GM12892 (cell line): ENCODE measurements around the gene IL22RA1.

ENCODE experiments used
- DNase-seq: peaks from one replicate; pipeline ENCODE4 v3.0.0; 2011; ENCODE audit not compliant: insufficient read length
- FAIRE-seq: peaks from 2 replicates; lab custom pipeline; 2011; peaks lifted over from hg19 to GRCh38; lab: Jason Lieb, UNC
- POLR2A ChIP-seq: IDR thresholded peaks from 2 replicates; pipeline ENCODE4 v1.6.1; 2011; ENCODE audit warnings: low read depth, low read length, control low read depth
- POLR2AphosphoS5 ChIP-seq: IDR thresholded peaks from 2 replicates; pipeline ENCODE4 v1.6.1; 2011; ENCODE audit warnings: low read depth, low read length, control low read depth
- TAF1 ChIP-seq: IDR thresholded peaks from 2 replicates; pipeline ENCODE4 v1.6.1; 2011; ENCODE audit warnings: low read depth, mild to moderate bottlenecking, control low read depth, low read length, borderline replicate concordance

The IL22RA1 gene

DNA sequence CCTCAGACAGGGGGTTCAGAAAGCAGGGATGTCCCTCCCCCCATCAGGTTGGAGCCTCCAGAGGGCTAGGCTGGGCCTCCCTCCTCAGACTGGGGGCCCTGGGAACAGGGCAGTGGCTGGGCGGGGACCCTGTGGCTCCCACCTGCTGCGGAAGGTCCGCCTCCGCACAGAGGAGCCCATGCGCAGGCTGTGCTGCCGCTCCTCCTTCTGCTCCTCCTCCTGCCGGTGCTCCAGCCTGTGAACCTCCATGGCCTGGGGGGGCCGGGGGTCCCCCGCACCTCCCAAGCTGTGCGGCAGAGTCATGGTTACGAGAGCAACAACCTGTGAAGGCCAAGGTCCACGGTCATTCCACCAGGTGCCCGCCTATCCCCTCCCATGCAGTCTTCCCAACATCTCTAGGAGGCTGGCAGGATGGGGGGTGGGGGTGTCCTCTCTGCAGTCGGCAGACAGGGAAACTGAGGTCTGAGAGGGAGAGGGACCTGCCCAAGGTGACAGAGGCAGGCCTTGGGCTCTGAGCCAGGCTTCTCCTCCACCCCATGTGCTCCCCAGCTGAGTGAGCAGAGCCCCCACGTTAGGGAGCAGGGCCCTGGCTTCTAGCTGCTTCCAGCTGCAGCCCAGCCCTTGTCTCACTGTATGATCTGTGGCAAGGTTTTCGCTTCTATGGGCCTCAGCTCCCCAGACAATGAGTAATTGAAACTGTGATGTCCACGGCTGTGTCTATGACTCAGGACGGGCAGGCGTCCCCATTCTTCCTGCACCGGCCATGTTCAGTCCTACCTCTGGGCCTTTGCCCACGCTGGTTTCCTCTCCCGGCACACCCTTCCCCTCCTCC is 34.4 kb downstream of the IL22RA1 start:
- no peak for FAIRE-seq
- no peak for DNase-seq
- TF ChIP-seq POLR2A = no peak
- no peak for TF ChIP-seq TAF1
- TF ChIP-seq POLR2AphosphoS5 = no peak

DNA sequence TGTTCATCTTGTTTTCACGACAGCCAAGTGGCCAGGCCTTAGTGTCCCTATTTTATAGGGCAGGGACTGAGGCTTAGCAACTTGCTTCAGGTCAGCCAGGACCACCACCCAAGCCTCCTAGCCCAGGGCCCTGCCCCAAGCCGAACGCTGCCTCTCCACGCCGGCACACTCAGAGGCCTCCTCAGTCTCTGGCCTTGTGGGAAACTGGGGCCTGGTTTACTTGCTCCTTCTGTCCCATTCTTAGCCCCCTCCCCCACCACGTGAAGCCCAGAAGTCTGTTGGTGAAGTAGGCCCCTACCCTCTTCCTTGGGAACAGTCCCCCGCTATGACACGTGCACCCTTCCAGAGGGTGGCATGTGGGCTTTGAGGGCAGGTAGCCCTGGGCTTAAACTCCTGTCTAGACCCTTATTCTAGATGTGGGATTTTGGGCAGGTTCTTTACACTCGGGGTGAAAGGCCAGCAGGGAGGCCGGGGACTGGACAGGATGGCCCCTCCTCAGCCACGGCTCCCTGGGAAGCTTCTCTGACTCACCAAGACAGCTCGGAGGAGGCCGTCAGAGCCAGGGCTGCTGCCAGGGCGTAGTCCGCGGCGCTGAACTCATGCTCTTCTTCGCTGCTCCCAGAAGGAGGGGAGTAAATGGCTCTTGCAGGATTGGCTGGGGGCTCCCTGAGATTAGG is 35.3 kb downstream of the IL22RA1 start:
- FAIRE-seq (no peak), DNase-seq (no peak)
- TF ChIP-seq POLR2A = no peak
- TF ChIP-seq POLR2AphosphoS5 = no peak
- no peak for TF ChIP-seq TAF1

DNA sequence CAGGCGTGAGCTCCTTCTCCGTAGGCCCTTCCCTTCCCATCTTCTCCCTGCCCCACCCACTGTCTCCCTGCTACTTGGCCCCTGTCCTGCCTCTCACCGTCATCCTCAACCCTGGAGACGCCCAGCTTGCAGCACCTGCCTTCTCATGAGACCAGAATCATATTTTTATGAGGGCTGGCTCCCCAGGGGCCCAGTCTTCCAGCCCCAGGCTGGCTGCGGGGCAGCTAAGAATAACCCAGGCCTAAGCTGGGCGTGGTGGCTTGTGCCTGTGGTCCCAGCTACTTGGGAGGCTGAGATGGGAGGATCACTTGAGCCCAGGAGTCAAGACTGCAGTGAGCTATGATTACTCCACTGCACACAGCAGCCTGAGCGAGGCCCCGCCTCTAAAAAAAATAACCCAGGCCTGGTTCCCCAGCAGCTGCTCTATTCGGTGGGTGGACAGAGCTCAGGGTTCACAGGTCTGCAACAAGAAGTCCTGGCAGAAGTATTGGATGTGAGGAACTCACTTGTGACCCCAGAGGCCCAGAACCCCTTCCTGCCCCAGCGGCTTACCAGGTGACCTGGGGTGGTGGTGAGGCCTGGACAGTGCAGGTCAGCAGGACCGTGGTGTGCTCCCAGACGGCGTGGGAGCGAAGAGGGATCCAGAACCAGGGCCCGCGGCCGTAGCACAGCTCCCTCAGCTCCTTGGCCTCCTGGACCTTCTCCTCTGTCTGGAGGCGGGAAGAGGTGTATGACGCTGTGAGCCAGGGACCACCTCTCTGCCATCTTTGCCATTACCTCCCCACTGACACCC is 37.4 kb downstream of the IL22RA1 start:
- no peak for DNase-seq
- no peak for FAIRE-seq
- TF ChIP-seq POLR2AphosphoS5 (no peak), POLR2A (no peak), TAF1 (no peak)

- FAIRE-seq (no peak), DNase-seq (no peak)
Observed at GRCh38 chr1:24104854-24105253, 38.1 kb downstream of the IL22RA1 start.

GRCh38 chr1:24103879-24104278 is 39.1 kb downstream of the IL22RA1 start:
- TF ChIP-seq TAF1 = no peak
- TF ChIP-seq POLR2AphosphoS5 = no peak
- no peak for TF ChIP-seq POLR2A
- FAIRE-seq (no peak), DNase-seq (no peak)

More at GRCh38 chr1:24104854-24105253, 38.1 kb downstream of the IL22RA1 start:
- TF ChIP-seq TAF1 (no peak), POLR2AphosphoS5 (no peak), POLR2A (no peak)

DNA sequence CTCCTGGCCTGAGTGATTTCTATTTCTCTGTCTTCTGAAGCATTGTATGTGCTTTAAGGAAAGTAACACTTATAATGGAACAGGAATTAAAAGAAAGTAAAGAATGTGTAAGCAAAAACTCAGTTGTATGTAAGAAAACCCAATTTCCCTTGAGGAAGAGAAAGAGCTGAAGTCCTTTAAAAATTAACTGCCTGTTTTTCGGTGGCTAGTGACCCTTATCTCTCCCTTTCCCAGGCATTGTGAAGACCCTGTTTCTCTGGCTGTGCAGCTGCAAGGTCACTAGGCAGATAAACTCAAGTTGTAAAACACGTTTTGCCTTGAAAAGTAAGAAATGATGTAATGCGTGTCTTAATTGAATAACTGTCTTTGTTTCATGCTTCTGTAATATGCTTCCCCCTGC is 39.5 kb downstream of the IL22RA1 start:
- no peak for TF ChIP-seq TAF1
- TF ChIP-seq POLR2A = no peak
- TF ChIP-seq POLR2AphosphoS5 = no peak
- FAIRE-seq (no peak), DNase-seq (no peak)

GRCh38 chr1:24102961-24103360 is 40.0 kb downstream of the IL22RA1 start:
- FAIRE-seq = no peak
- no peak for TF ChIP-seq TAF1
- TF ChIP-seq POLR2A = no peak
- no peak for TF ChIP-seq POLR2AphosphoS5
- DNase-seq = no peak

DNA sequence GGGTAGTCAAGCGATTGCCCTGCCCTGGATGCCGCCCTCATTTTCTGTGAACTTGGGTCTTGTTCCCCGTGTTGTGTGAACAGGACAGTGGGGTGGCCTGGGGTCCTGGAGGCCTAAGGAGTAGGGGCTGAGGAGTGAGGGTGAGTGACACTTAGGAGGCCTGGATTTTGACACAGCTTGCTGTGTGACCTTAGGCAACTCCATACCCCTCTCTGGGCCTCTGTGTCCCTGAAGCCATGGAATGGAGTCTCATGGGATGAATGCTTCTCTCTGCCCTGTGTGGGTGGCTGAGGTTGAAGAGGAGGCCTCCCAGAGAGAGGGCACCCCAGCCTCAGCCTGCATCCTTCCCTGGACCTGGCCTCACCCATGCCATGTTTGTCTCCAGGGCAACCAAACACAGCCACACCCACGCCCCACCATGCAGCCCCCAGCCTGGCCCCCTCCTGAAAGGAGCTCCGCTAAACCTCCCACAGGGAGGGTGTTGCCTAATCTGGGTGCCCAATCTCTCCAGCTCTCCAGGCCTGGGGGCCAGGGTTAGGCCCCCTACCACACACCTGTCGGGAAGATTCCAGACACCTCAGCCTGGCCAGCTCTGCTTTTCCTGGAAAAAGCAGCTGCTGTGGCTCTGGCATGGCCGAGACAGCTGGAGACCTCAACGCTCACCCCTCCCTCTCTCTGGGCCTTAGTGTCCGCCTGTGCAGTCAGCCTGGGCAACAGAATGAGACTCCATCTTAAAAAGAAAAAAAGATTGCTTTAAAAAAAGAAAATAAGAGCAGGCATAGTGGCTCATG is 40.9 kb downstream of the IL22RA1 start:
- DNase-seq (no peak), FAIRE-seq (no peak)

DNA sequence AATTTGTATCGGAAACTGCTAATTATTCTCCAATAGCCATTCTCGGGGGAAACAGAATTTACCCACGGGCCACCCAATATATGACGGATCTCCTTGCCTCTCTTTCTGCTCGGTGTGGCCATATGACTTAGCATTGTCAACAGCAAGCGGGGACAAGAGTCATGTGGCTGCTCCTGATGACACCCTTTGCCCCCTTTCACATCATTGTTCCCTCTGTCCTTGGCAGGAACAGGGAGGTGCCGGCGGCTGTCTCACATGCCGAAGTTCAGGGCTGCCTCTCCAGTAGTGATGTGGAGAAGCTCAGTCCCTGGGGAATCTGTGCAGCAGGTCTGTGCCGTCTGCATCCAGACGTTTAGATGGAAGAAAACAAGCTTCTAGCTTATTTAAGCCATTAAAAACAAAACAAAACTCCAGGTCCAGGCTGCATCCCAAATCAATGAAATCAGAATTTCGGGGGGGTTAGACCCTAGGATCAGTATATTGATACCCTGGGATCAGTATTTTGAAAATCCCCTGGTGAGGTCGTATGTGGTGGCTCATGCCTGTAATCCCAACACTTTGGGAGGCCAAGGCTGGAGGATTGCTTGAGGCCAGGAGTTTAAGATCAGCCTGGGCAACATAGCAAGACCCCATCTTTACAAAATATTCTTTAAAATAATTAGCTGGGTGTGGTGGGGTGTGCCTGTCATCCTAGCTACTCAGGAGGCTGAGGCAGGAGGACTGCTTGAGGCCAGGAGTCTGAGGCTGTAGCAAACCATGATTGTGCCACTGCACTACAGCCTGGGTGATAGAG is 41.8 kb downstream of the IL22RA1 start:
- TF ChIP-seq POLR2AphosphoS5 (no peak), TAF1 (no peak), POLR2A (no peak)
- no peak for DNase-seq

More for the DNA sequence above, 40.9 kb downstream of the IL22RA1 start:
- no peak for TF ChIP-seq POLR2A
- TF ChIP-seq POLR2AphosphoS5 = no peak
- TF ChIP-seq TAF1 = no peak

DNA sequence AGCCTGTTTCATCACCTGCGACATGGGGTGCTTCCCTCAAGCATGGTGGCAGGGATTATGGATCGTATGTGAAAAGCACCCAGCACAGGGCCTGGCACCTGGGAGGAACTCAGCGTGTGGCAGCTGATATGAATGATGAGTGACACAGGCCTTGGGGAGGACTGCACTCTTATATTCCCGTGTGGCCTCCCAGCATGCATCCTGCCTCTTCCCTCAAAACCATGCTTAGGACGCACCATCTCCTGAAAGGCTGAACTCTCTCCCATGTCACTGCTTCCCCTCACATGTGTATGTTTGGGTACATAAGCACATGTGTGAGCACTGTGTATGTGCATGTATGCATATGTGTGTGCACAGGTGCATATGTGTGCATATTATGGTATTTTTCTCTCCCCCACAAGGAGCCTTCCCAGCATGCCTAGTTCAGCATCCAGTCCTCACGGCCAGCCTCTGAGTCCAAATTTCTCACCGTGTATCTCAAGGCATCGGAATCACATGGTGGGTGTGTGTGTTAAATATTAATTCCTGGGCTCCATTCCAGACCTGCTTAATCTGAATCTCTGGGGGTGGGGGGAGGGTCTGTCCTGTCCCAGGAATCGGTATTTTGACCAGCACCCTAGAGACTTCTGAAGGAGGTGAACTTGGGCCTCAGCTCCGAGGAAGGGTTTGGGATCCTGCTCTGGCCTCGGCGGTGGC is 43.8 kb downstream of the IL22RA1 start:
- no peak for FAIRE-seq
- TF ChIP-seq TAF1 (no peak), POLR2A (no peak), POLR2AphosphoS5 (no peak)
- no peak for DNase-seq

More for the DNA sequence above, 41.8 kb downstream of the IL22RA1 start:
- FAIRE-seq = no peak
